HFFc6 (cell line): ENCODE data around the gene ELMO1. TPM values are rescaled to one million over a fixed set of nuclear protein-coding genes. Genes with fewer than 3 reads are reported as not detected.

ENCODE experiments used
- DNase-seq: peaks from one replicate; pipeline ENCODE4 v3.0.0-alpha.2; 2018
- H3K27ac Mint-ChIP-seq: 2 replicates; pipeline ENCODE4 v1.8.0; 2020; ENCODE audit warnings: mild to moderate bottlenecking, mixed read lengths
- H3K27me3 Mint-ChIP-seq: 2 replicates; pipeline ENCODE4 v1.8.0; 2021; ENCODE audit warnings: mild to moderate bottlenecking, moderate library complexity, mixed read lengths; ENCODE audit not compliant: insufficient read depth
- H3K36me3 Mint-ChIP-seq: 2 replicates; pipeline ENCODE4 v1.8.0; 2021; ENCODE audit warnings: low read depth, mixed read lengths
- H3K4me1 Mint-ChIP-seq: 2 replicates; pipeline ENCODE4 v1.8.0; 2020; ENCODE audit warnings: low read depth, mixed read lengths
- H3K4me3 Mint-ChIP-seq: 2 replicates; pipeline ENCODE4 v1.8.0; 2020; ENCODE audit warnings: mild to moderate bottlenecking, moderate library complexity, mixed read lengths
- H3K9me3 Mint-ChIP-seq: 2 replicates; pipeline ENCODE4 v1.8.0; 2020; ENCODE audit warnings: mild to moderate bottlenecking, mixed read lengths
- total RNA-seq, 6 experiments: library from RNA; stranded (reverse); fragmentation: NEBNext Ultra II Directional; extraction: Animal tissue kit (Norgen Biotek cat#: 25700); gene quantifications; 2 replicates in 1 of 6; 3 replicates in 5 of 6; pipeline ENCODE4 v1.2.3, GENCODE V29; 2021
- TF ChIP-seq, protein P1 (sequence below): fragments of 200-600 bp; sonication (generic); IDR thresholded peaks from 2 replicates; pipeline ENCODE4 v1.5.0; 2021; ENCODE audit warnings: antibody characterized with exemption, mild to moderate bottlenecking

Gene ELMO1
- total RNA-seq, 6 experiments from 2014 or later = not detected

DNA sequence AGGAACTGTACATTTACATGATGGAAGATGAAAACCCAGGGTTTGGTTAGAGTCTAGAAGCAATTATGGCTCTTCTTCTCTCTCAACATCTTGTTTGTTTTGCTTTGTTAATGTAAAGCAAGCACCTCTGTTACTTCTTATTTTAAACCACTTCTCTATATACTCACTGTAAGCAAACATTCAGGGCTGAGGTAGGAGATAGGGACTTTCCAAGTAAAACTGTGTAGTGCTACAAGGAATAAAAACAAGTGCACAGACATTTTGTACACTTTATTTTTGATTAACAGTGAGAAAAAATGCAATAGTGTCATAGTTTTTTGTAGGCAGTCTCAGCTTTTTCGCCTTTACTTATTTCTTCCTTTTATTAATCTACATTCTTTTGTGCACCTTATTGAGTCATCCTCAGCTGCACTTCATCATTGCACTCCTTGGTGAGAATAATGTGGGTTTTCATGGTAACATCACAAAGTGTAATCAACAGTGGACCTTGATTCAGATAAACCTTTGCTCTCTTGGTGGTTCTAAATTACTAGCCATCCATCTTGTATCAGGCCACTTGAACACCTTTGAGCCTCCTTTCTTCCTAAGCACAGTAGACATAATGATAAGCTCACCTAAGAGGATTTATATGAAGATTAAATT is 52.9 kb downstream of the ELMO1 start:
- H3K9me3 Mint-ChIP-seq = peaks cover 37% of the 10 kb centered on the region
- DNase-seq = no peak
- H3K36me3 Mint-ChIP-seq = no peaks in the 10 kb centered on the region
- H3K4me1 Mint-ChIP-seq = no peaks in the 10 kb centered on the region
- H3K4me3 Mint-ChIP-seq = no peak overlapping the region
- TF ChIP-seq, protein P1, sequence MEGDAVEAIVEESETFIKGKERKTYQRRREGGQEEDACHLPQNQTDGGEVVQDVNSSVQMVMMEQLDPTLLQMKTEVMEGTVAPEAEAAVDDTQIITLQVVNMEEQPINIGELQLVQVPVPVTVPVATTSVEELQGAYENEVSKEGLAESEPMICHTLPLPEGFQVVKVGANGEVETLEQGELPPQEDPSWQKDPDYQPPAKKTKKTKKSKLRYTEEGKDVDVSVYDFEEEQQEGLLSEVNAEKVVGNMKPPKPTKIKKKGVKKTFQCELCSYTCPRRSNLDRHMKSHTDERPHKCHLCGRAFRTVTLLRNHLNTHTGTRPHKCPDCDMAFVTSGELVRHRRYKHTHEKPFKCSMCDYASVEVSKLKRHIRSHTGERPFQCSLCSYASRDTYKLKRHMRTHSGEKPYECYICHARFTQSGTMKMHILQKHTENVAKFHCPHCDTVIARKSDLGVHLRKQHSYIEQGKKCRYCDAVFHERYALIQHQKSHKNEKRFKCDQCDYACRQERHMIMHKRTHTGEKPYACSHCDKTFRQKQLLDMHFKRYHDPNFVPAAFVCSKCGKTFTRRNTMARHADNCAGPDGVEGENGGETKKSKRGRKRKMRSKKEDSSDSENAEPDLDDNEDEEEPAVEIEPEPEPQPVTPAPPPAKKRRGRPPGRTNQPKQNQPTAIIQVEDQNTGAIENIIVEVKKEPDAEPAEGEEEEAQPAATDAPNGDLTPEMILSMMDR = no peak
- H3K27me3 Mint-ChIP-seq = no peaks in the 10 kb centered on the region
- H3K27ac Mint-ChIP-seq = no peak overlapping the region

GRCh38 chr7:37394158-37394557 is 54.5 kb downstream of the ELMO1 start:
- no peak for DNase-seq
- Mint-ChIP-seq H3K4me3 (no peak overlapping the region), H3K4me1 (no peaks in the 10 kb centered on the region), H3K36me3 (no peaks in the 10 kb centered on the region), H3K27me3 (no peaks in the 10 kb centered on the region), H3K27ac (no peak overlapping the region), H3K9me3 (peaks cover 32% of the 10 kb centered on the region)
- TF ChIP-seq, protein P1 = no peak

DNA sequence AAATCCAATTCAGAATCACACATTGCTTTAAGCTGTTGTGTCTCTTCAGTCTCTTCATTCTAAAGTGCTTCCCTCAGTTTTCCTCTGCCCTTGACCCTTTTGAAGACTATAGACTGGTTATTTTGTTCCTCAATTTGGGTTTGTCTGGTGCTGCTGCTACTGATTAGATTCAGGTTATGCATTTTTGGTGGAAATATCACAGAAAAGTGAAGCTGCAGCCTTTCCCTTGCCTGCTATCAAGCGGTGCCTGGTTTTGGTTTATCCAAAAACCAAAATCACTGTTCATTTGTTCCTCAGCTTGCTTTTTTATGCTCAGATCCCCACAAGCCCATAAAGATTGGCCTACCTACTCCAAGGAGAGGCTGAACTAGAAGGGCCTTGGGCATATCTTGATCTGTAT is 55.2 kb downstream of the ELMO1 start:
- TF ChIP-seq, protein P1 = no peak
- DNase-seq = no peak
- no peaks in the 10 kb centered on the region for H3K27me3 Mint-ChIP-seq
- no peaks in the 10 kb centered on the region for H3K4me1 Mint-ChIP-seq
- H3K4me3 Mint-ChIP-seq = no peak overlapping the region
- H3K9me3 Mint-ChIP-seq = peaks cover 36% of the 10 kb centered on the region
- H3K36me3 Mint-ChIP-seq = no peaks in the 10 kb centered on the region
- H3K27ac Mint-ChIP-seq = no peak overlapping the region

DNA sequence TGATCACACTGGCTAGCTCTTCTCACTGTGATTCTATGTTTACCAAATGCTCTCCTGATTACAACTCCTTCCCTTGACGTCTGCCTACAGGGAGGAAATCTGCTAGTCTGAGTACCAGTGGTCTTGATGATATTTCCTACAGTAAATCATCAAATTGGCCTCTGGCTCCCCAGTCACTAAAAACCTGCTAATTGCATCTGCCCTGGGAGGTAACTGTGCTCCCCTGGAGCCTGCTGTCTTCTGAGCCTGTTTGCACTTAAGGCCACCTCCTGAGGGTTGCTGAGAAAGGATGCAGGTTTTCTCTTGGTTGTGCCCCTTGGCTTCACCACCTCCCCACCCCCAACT is 56.0 kb downstream of the ELMO1 start:
- DNase-seq = no peak
- Mint-ChIP-seq H3K4me1 (no peaks in the 10 kb centered on the region), H3K9me3 (peaks cover 35% of the 10 kb centered on the region), H3K36me3 (no peaks in the 10 kb centered on the region), H3K27me3 (no peaks in the 10 kb centered on the region), H3K4me3 (no peak overlapping the region), H3K27ac (no peak overlapping the region)
- TF ChIP-seq, protein P1 = no peak

DNA sequence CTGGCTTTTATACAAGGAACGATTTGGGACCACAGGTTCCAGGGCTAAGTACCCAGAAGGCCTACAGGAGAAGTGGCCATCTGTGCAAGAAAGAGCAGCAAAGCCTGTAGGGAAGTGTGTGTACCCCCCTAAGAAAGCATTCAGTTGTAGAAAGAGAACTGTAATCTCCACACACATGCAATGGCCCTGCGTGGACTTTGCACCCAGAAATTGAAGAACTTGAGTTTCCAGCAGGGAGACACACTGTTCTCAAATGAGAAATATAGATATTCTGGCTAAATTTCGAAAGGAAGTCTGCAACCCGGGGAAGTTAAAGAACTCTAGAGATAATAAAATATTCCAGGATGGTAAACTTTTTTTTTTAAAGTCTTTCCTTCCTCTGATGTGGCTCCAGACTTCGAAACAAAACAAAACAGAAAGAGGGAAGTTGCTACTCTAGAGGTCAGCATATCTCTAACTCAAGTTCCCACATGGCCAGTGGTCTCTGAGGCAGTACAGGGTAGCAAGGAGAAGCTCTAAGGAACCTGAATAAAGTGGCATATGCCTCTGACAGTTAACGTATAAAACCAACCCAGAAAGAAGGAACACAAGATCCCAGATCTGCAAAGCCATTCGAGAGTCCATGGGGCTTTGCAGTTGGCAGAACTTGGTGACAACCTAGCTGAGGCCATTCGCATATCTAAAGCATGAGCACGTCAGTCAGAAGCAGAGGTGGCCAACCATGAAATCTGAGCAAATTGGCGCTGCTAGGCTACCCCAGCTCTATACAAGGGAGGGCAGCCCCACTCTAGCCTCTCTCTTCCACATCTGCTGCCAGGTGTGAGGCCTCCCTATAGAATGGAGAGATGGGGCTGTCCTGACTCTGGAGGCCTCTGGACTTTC is 56.6 kb downstream of the ELMO1 start:
- peaks cover 30% of the 10 kb centered on the region for H3K9me3 Mint-ChIP-seq
- no peaks in the 10 kb centered on the region for H3K27me3 Mint-ChIP-seq
- TF ChIP-seq, protein P1 = no peak
- no peaks in the 10 kb centered on the region for H3K36me3 Mint-ChIP-seq
- DNase-seq = no peak
- H3K4me3 Mint-ChIP-seq = no peak overlapping the region
- H3K4me1 Mint-ChIP-seq = no peaks in the 10 kb centered on the region
- H3K27ac Mint-ChIP-seq = no peak overlapping the region
